Measurements from ENCODE around the gene AMIGO3.

- TF ChIP-seq, protein P1, sequence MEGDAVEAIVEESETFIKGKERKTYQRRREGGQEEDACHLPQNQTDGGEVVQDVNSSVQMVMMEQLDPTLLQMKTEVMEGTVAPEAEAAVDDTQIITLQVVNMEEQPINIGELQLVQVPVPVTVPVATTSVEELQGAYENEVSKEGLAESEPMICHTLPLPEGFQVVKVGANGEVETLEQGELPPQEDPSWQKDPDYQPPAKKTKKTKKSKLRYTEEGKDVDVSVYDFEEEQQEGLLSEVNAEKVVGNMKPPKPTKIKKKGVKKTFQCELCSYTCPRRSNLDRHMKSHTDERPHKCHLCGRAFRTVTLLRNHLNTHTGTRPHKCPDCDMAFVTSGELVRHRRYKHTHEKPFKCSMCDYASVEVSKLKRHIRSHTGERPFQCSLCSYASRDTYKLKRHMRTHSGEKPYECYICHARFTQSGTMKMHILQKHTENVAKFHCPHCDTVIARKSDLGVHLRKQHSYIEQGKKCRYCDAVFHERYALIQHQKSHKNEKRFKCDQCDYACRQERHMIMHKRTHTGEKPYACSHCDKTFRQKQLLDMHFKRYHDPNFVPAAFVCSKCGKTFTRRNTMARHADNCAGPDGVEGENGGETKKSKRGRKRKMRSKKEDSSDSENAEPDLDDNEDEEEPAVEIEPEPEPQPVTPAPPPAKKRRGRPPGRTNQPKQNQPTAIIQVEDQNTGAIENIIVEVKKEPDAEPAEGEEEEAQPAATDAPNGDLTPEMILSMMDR (IDR thresholded peaks at IDR 0.05), result no peak
- TF ChIP-seq EZH2 (IDR thresholded peaks at IDR 0.05), result no peak
These were observed 2.7 kb downstream of the AMIGO3 start for GRCh38 chr3:49716691-49717210.

Data from neural progenitor cell (in vitro differentiated cells).